HEK293T (cell line): ENCODE measurements around the gene UCN2.

ENCODE experiments used
- CTCF ChIA-PET: fragments of 350-600 bp; formaldehyde crosslinking; extraction: SDS; loops from one replicate; lab custom pipeline; 2021; ENCODE audit warnings: antibody characterized with exemption, inconsistent platforms; lab: Yijun Ruan, JAX
- POLR2A ChIA-PET: fragments of 350-600 bp; formaldehyde crosslinking; extraction: SDS; loops from one replicate; lab custom pipeline; 2020; ENCODE audit warnings: antibody characterized with exemption, inconsistent platforms; lab: Yijun Ruan, JAX
- DNase-seq: peaks from one replicate; pipeline ENCODE4 v3.0.0; 2012; ENCODE audit warnings: mixed read lengths; ENCODE audit errors: extremely low spot score
- ARNT ChIP-seq: fragments of 450-650 bp; IDR thresholded peaks from 2 replicates; pipeline ENCODE4 v1.6.1; 2017; ENCODE audit warnings: mild to moderate bottlenecking
- BHLHE40 ChIP-seq: fragments of 450-650 bp; IDR thresholded peaks from 2 replicates; pipeline ENCODE4 v1.6.1; 2016; ENCODE audit warnings: mild to moderate bottlenecking, moderate library complexity, borderline replicate concordance
- CTBP1 ChIP-seq: fragments of 450-650 bp; IDR thresholded peaks from 2 replicates; pipeline ENCODE4 v1.6.1; 2016; ENCODE audit warnings: borderline replicate concordance
- ELF4 ChIP-seq: fragments of 450-650 bp; IDR thresholded peaks from 2 replicates; pipeline ENCODE4 v1.6.1; 2017; ENCODE audit warnings: antibody characterized with exemption
- FOXA1 ChIP-seq: fragments of 450-650 bp; IDR thresholded peaks from 2 replicates; pipeline ENCODE4 v1.6.1; 2016; ENCODE audit warnings: mild to moderate bottlenecking
- FOXK2 ChIP-seq: fragments of 450-650 bp; IDR thresholded peaks from 2 replicates; pipeline ENCODE4 v1.6.1; 2016; ENCODE audit warnings: mild to moderate bottlenecking
- FOXM1 ChIP-seq: fragments of 450-650 bp; IDR thresholded peaks from 2 replicates; pipeline ENCODE4 v1.6.1; 2017; ENCODE audit warnings: mild to moderate bottlenecking, borderline replicate concordance
- HDGF ChIP-seq: fragments of 450-650 bp; IDR thresholded peaks from 2 replicates; pipeline ENCODE4 v1.6.1; 2017; ENCODE audit warnings: antibody characterized with exemption, borderline replicate concordance
- L3MBTL2 ChIP-seq: fragments of 450-650 bp; conservative IDR thresholded peaks from 2 replicates; pipeline ENCODE4 v1.6.1; 2016; ENCODE audit warnings: mild to moderate bottlenecking
- LEF1 ChIP-seq: fragments of 450-650 bp; IDR thresholded peaks from 2 replicates; pipeline ENCODE4 v1.6.1; 2017; ENCODE audit warnings: mild to moderate bottlenecking, borderline replicate concordance
- NFRKB ChIP-seq: fragments of 450-650 bp; IDR thresholded peaks from 2 replicates; pipeline ENCODE4 v1.6.1; 2016; ENCODE audit warnings: mild to moderate bottlenecking, moderate library complexity
- SP1 ChIP-seq: fragments of 450-650 bp; IDR thresholded peaks from 2 replicates; pipeline ENCODE4 v1.6.1; 2017
- SUZ12 ChIP-seq: fragments of 450-650 bp; IDR thresholded peaks from 2 replicates; pipeline ENCODE4 v1.6.1; 2016; ENCODE audit warnings: mild to moderate bottlenecking
- TARDBP ChIP-seq: fragments of 450-650 bp; IDR thresholded peaks from 2 replicates; pipeline ENCODE4 v1.6.1; 2016
- ZNF384 ChIP-seq: fragments of 450-650 bp; IDR thresholded peaks from 2 replicates; pipeline ENCODE4 v1.6.1; 2016
- TF ChIP-seq, protein P1 (sequence below): fragments of 450-650 bp; IDR thresholded peaks from 2 replicates; pipeline ENCODE4 v1.6.1; 2016

Gene UCN2

DNA sequence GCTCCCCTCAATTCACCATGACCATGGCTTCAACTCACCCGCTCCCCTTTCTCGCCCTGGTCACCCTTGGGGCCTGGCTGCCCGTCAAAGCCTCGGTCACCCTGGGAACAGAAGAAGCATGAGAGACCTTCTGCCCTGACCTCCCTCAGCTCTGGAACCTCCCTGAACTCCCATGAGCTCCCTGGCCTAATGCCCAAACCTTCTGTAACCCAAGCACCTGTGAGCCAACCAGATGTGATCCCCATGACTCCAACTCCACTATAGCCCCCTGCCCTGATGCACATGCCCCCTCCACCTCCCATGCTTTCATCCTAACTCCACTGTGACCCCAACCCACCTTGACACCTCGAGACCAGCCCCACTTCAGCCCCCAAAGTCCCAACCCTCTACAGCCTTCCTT lies 3.5 kb upstream of the UCN2 start:
- POLR2A ChIA-PET = interaction anchor here (1.3 kb wide), 1 partner anchor 9 kb away, joined by 4 read pairs; no protein-coding TSS in a partner anchor
- CTCF ChIA-PET = interaction anchor here (1.0 kb wide), 1 partner anchor 9 kb away, joined by 5 read pairs; no protein-coding TSS in a partner anchor
- no peak for TF ChIP-seq FOXK2
- DNase-seq = no peak

DNA sequence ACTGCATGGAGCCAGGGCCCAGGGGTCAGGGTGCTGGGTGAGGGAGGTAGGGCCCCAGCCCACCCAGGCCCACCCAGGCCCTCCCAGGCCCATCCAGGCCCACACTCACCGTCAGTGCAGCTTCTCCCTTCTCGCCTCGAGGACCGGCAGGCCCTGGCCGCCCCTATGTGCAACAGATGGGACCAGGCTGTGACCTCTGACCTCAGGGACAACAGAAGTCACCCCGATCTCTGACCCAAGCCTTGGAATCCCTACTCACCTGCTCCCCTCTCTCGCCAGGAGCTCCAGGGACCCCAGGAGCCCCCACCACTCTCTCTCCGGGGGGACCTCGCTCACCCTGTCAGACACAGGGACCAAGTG lies 2.8 kb upstream of the UCN2 start:
- POLR2A ChIA-PET = interaction anchor here (1.3 kb wide), 1 partner anchor 9 kb away, joined by 4 read pairs; no protein-coding TSS in a partner anchor
- DNase-seq = no peak
- no peak for TF ChIP-seq ARNT
- TF ChIP-seq LEF1 = no peak
- TF ChIP-seq CTBP1 = no peak
- no peak for TF ChIP-seq BHLHE40
- TF ChIP-seq TARDBP = no peak
- TF ChIP-seq NFRKB = no peak
- TF ChIP-seq HDGF = no peak
- CTCF ChIA-PET = no interaction called here

DNA sequence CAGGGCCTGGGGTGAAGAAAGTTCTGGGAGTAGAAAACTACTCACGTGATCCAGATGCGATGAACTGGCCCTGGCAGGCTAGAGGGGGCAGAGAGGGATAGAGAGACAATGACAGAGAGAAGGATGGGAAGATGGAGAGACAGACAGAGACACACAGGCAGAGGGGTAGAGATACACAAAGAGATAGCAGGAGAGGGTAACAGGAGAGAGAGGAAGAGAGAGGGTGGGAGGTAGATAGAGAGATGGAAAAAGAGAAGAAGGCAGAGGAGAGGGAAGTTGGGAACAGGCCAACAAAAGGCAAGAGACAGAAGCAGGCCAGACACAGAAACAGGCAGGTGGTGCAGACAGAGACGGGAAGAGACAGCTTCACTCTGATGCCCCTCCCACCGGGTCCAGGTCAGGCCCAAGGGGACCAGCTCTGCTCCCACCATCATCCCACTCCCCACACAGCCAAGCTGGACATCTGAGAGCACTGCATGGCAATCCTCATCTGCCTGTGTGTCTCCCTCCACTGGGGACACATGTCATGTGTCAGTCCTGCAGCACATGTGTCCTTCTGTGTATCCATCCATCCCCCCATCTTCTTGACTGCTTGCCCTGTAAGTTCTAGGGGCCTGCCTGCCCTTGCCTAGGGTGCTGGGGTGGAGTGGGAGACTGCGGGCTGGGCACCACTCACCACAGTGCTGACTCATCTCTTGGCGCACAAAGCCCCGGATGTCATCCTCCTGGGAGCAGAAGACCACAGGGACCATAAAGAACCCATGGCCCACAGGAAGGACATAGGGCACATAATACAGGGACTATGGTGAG lies 2.2 kb upstream of the UCN2 start:
- ChIA-PET CTCF (no interaction called here), POLR2A (interaction anchor here (1.3 kb wide), 1 partner anchor 8 kb away, joined by 4 read pairs; no protein-coding TSS in a partner anchor)
- no peak for TF ChIP-seq FOXA1
- no peak for TF ChIP-seq FOXK2
- TF ChIP-seq CTBP1 = no peak
- no peak for TF ChIP-seq BHLHE40
- TF ChIP-seq, protein P1, sequence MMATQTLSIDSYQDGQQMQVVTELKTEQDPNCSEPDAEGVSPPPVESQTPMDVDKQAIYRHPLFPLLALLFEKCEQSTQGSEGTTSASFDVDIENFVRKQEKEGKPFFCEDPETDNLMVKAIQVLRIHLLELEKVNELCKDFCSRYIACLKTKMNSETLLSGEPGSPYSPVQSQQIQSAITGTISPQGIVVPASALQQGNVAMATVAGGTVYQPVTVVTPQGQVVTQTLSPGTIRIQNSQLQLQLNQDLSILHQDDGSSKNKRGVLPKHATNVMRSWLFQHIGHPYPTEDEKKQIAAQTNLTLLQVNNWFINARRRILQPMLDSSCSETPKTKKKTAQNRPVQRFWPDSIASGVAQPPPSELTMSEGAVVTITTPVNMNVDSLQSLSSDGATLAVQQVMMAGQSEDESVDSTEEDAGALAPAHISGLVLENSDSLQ = no peak
- no peak for TF ChIP-seq L3MBTL2
- no peak for TF ChIP-seq SUZ12
- TF ChIP-seq ZNF384 = no peak
- TF ChIP-seq NFRKB = no peak
- no peak for TF ChIP-seq SP1
- TF ChIP-seq FOXM1 = no peak
- TF ChIP-seq LEF1 = no peak
- no peak for TF ChIP-seq ELF4
- no peak for TF ChIP-seq HDGF
- TF ChIP-seq TARDBP = no peak
- TF ChIP-seq ARNT = no peak
- no peak for DNase-seq

DNA sequence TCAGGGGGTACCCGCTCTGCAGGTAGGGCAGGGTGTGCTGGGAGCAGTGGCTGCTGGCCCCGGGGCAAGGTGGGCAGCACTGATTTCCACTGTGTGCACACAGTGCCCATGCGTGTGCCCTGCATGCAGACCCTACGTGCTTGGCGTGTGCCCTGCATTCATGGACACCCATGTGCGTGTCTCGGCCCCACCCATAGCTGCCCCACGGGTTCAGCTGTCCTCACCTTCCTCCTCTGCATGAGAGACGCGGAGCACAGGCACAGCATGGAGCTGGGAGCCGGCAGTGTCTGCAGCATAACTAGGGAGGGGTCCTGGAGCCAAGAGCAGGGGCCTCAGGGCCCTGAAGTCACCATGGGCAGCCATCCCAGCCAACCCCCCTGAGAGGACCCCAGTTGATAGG lies 1.6 kb upstream of the UCN2 start:
- ChIA-PET CTCF (no interaction called here), POLR2A (no interaction called here)
- TF ChIP-seq, protein P1 = no peak
- TF ChIP-seq FOXA1 = no peak
- no peak for TF ChIP-seq ZNF384
- TF ChIP-seq NFRKB = no peak
- no peak for TF ChIP-seq L3MBTL2
- TF ChIP-seq CTBP1 = no peak
- TF ChIP-seq FOXK2 = no peak
- no peak for TF ChIP-seq BHLHE40
- TF ChIP-seq SP1 = no peak
- TF ChIP-seq FOXM1 = no peak
- no peak for TF ChIP-seq HDGF
- no peak for TF ChIP-seq ELF4
- no peak for TF ChIP-seq LEF1
- no peak for DNase-seq

GRCh38 chr3:48564667-48565066 lies 1.1 kb upstream of the UCN2 start:
- ChIA-PET CTCF (interaction anchor here (0.9 kb wide), 1 partner anchor 128 kb away, joined by 3 read pairs; no protein-coding TSS in a partner anchor), POLR2A (no interaction called here)
- DNase-seq = no peak
- TF ChIP-seq LEF1 (no peak), CTBP1 (no peak), BHLHE40 (no peak), SUZ12 (no peak), HDGF (no peak), L3MBTL2 (no peak), ELF4 (no peak), TARDBP (no peak), NFRKB (no peak)
- TF ChIP-seq, protein P1 = no peak

DNA sequence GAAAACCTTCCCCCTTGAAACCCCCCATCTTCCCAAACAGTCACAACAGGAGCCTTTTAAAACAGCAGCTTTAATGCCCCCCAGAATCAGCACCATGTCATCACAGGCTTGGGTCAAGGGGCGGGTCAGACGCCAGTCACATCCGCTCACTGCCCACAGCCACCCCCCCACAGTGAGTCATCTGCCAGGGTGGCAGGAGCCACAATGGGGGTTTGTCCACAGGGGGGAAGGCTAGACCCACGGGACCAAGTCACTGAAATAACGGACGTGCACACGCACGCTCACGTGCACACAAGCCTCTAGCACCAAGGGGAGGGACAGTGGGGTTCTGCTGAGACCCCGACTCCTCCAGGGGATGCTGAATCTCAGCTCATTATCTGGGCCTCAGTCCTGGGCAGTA lies 441 bp upstream of the UCN2 start:
- POLR2A ChIA-PET = no interaction called here
- no peak for DNase-seq
- TF ChIP-seq, protein P1 = no peak
- no peak for TF ChIP-seq LEF1
- CTCF ChIA-PET = interaction anchor here (0.9 kb wide), 1 partner anchor 128 kb away, joined by 3 read pairs; no protein-coding TSS in a partner anchor
